Activated CD8-positive, alpha-beta T cell treated with anti-CD3 and anti-CD28 coated beads for 36 hours (primary cell): ENCODE results near the gene SIGLEC6. TPM values are rescaled to one million over a fixed set of nuclear protein-coding genes. Genes with fewer than 3 reads are reported as not detected.

Experiments used
- ATAC-seq: fragments of 200-7000 bp; cut with Tn5 transposase; one replicate; pipeline ENCODE4 v1.10.0; 2021; ENCODE audit warnings: mild to moderate bottlenecking, moderate library complexity
- CTCF ChIA-PET: fragments of 350-600 bp; sonication (Branson Sonifier 250); formaldehyde crosslinking; loops from one replicate; lab custom pipeline; 2021; ENCODE audit warnings: antibody characterized with exemption; lab: Charles Lee
- POLR2A ChIA-PET: fragments of 350-600 bp; sonication (Branson Sonifier 250); formaldehyde crosslinking; loops from one replicate; lab custom pipeline; 2021; ENCODE audit warnings: antibody characterized with exemption; lab: Charles Lee
- DNase-seq: peaks from one replicate; pipeline ENCODE4 v3.0.0-alpha.2; 2020
- H3K27ac Mint-ChIP-seq: one replicate; pipeline ENCODE4 v1.8.0; 2021; ENCODE audit warnings: mild to moderate bottlenecking, mixed read lengths
- H3K27me3 Mint-ChIP-seq: one replicate; pipeline ENCODE4 v1.8.0; 2021; ENCODE audit warnings: mixed read lengths
- H3K36me3 Mint-ChIP-seq: one replicate; pipeline ENCODE4 v1.8.0; 2021; ENCODE audit warnings: low read depth, mixed read lengths
- H3K4me1 Mint-ChIP-seq: one replicate; pipeline ENCODE4 v1.8.0; 2021; ENCODE audit warnings: low read depth, mixed read lengths
- H3K4me3 Mint-ChIP-seq: one replicate; pipeline ENCODE4 v1.8.0; 2021; ENCODE audit warnings: mild to moderate bottlenecking, moderate library complexity, mixed read lengths
- H3K9me3 Mint-ChIP-seq: one replicate; pipeline ENCODE4 v1.8.0; 2021; ENCODE audit warnings: mixed read lengths
- intact Hi-C: fragments of 100-400 bp; cut with micrococcal nuclease; formaldehyde crosslinking; loops from one replicate; pipeline ENCODE4 v1.10.0; 2022
- total RNA-seq, 2 experiments: library from RNA; stranded (reverse); gene quantifications; one replicate each; pipeline ENCODE4 v1.2.3, GENCODE V29; 2021
- TF ChIP-seq, protein P1 (sequence below): fragments of 200-600 bp; IDR thresholded peaks from one replicate; pipeline ENCODE4 v1.8.0; 2022; ENCODE audit warnings: antibody characterized with exemption, mild to moderate bottlenecking

The SIGLEC6 gene
- total RNA-seq, 2 experiments from 2014 or later: not detected

DNA sequence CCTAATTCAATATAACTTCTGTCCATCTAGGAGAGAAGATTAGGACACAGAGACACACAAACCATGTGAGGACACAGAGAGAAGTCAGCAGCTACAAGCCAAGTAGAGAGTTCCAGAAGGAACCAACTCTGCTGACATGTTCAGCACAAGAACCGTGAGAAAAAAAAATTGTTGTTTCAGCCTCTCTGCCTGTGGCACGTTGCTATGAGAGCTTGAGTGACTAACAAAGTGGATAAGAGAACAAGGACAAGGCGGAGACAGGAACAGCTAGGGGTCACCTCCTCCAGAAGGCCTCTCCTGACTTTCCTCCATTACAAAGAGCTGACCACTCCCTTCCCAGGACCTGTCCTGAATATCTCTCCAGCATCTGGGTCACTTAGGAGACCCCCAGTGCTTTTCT is 24.3 kb downstream of the SIGLEC6 start:
- Mint-ChIP-seq H3K9me3 (peaks cover 9% of the 10 kb centered on the region), H3K36me3 (no peaks in the 10 kb centered on the region), H3K4me1 (peaks cover 3% of the 10 kb centered on the region), H3K27ac (no peak overlapping the region), H3K4me3 (no peak overlapping the region), H3K27me3 (peaks cover 7% of the 10 kb centered on the region)
- CTCF ChIA-PET: interaction anchor here (1.2 to 3.6 kb wide), 3 partner anchors 9 to 28 kb away, joined by 4 to 15 read pairs (median 6); no protein-coding TSS in a partner anchor
- DNase-seq (no peak), ATAC-seq (no peak)
- TF ChIP-seq, protein P1, sequence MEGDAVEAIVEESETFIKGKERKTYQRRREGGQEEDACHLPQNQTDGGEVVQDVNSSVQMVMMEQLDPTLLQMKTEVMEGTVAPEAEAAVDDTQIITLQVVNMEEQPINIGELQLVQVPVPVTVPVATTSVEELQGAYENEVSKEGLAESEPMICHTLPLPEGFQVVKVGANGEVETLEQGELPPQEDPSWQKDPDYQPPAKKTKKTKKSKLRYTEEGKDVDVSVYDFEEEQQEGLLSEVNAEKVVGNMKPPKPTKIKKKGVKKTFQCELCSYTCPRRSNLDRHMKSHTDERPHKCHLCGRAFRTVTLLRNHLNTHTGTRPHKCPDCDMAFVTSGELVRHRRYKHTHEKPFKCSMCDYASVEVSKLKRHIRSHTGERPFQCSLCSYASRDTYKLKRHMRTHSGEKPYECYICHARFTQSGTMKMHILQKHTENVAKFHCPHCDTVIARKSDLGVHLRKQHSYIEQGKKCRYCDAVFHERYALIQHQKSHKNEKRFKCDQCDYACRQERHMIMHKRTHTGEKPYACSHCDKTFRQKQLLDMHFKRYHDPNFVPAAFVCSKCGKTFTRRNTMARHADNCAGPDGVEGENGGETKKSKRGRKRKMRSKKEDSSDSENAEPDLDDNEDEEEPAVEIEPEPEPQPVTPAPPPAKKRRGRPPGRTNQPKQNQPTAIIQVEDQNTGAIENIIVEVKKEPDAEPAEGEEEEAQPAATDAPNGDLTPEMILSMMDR: no peak
- intact Hi-C loops: no loop called here
- POLR2A ChIA-PET: no interaction called here

DNA sequence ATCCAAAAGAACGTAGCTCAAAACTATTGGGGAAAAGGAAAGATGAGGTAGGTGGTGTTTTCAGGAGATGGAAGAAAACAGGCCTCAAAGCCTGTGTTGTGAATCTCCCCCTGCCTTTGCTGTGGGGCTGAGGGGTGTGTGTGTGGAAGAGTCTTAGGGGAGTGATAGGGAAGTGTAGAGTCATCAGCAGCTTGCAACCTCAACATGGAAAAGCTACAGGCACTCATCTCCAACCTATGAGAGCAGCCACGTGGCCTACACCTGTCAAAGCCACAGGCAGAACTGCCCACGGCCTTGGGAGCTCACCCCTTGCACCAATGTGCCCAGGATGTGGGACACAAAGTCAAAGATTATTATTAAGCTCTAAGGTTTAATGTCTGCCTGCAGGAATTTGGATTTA is 25.6 kb downstream of the SIGLEC6 start:
- ChIA-PET POLR2A (no interaction called here), CTCF (interaction anchor here (0.7 to 3.7 kb wide), 4 partner anchors 8 to 131 kb away, joined by 3 to 15 read pairs (median 9); no protein-coding TSS in a partner anchor)
- ATAC-seq (no peak), DNase-seq (no peak)
- intact Hi-C loops: no loop called here
- peaks cover 4% of the 10 kb centered on the region for H3K27me3 Mint-ChIP-seq
- TF ChIP-seq, protein P1: no peak
- no peak overlapping the region for H3K27ac Mint-ChIP-seq
- H3K36me3 Mint-ChIP-seq: no peaks in the 10 kb centered on the region
- H3K4me3 Mint-ChIP-seq: no peak overlapping the region
- peaks cover 9% of the 10 kb centered on the region for H3K9me3 Mint-ChIP-seq
- H3K4me1 Mint-ChIP-seq: peaks cover 10% of the 10 kb centered on the region

DNA sequence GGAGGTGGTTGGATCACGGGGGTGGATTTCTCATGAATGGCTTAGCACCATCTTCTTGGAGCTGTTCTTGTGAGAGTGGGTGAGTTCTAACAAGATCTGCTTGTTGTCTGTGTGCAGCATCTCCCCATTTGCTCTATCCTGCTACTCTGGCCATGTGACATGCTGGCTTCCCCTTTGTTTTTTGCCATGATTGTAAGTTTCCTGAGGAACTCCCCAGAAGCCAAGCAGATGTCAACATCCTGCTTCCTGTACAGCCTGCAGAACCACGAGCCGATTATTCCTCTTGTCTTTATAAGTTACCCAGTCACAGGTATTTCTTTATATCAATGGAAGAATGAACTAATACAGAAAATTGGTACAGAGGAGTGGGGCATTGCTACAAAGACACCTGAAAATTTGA is 27.6 kb downstream of the SIGLEC6 start:
- no peak overlapping the region for H3K4me3 Mint-ChIP-seq
- H3K4me1 Mint-ChIP-seq: peaks cover 12% of the 10 kb centered on the region
- no peaks in the 10 kb centered on the region for H3K27me3 Mint-ChIP-seq
- TF ChIP-seq, protein P1: no peak
- DNase-seq (no peak), ATAC-seq (no peak)
- H3K36me3 Mint-ChIP-seq: no peaks in the 10 kb centered on the region
- ChIA-PET CTCF (interaction anchor here (0.6 to 3.7 kb wide), 4 partner anchors 10 to 231 kb away, joined by 3 to 15 read pairs (median 10); no protein-coding TSS in a partner anchor), POLR2A (no interaction called here)
- intact Hi-C loops: no loop called here
- peaks cover 9% of the 10 kb centered on the region for H3K9me3 Mint-ChIP-seq
- H3K27ac Mint-ChIP-seq: no peak overlapping the region

DNA sequence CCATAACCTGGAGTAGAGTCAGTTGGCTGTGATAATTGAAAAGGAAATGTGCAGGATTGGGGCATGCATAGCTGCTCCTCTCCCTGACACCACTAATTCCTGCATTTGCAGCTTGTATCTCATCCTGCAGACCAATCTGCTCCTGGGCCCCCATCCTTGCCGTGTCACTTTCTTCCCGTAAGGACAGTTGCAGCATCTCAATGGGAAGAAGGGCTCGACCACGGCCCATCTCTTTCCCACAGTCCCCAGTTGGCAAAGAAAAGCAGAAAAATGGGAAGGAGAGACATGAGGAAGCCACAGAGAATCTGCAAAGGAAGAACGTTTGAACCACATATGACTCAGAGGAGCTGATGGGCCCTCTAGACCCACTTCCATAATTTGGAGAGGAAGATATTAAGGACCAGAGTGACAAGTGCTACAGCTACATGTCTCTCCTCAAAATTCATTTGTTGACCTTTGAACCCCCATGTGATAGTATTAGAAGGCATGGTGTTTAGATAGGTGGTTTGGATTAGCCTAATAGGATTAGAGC is 28.1 kb downstream of the SIGLEC6 start:
- CTCF ChIA-PET: interaction anchor here (0.6 to 3.7 kb wide), 3 partner anchors 11 to 230 kb away, joined by 3 to 12 read pairs (median 3); no protein-coding TSS in a partner anchor
- H3K36me3 Mint-ChIP-seq: no peaks in the 10 kb centered on the region

More for the DNA sequence above, 28.1 kb downstream of the SIGLEC6 start:
- TF ChIP-seq, protein P1: no peak
- POLR2A ChIA-PET: no interaction called here
- DNase-seq (no peak), ATAC-seq (no peak)
- Mint-ChIP-seq H3K4me1 (peaks cover 12% of the 10 kb centered on the region), H3K27me3 (peaks cover 2% of the 10 kb centered on the region), H3K4me3 (no peak overlapping the region), H3K9me3 (peaks cover 9% of the 10 kb centered on the region), H3K27ac (no peak overlapping the region)
- intact Hi-C loops: no loop called here
